Activated naive CD8-positive, alpha-beta T cell treated with anti-CD3 and anti-CD28 coated beads, Interleukin-2, amount 10 ng/mL, durations not matched to agents 7 days and 5 days (primary cell): Measurements from ENCODE around the gene JARID2. TPM values are rescaled to one million over a fixed set of nuclear protein-coding genes. Genes with fewer than 3 reads are reported as not detected.

ENCODE experiments used
- ATAC-seq: fragments of 150-1000 bp; cut with Tn5 transposase; one replicate; pipeline ENCODE4 v1.10.0; 2021; ENCODE audit warnings: low read depth, moderate library complexity
- POLR2A ChIA-PET: fragments of 350-600 bp; sonication (Branson Sonifier 250); formaldehyde crosslinking; loops from one replicate; lab custom pipeline; 2021; ENCODE audit warnings: antibody characterized with exemption; lab: Charles Lee
- DNase-seq: peaks from one replicate; pipeline ENCODE4 v3.0.0; 2021
- H3K27ac Mint-ChIP-seq: one replicate; pipeline ENCODE4 v1.8.0; 2022; ENCODE audit warnings: mild to moderate bottlenecking, mixed read lengths
- H3K27me3 Mint-ChIP-seq: one replicate; pipeline ENCODE4 v1.8.0; 2022; ENCODE audit warnings: mild to moderate bottlenecking, moderate library complexity, mixed read lengths
- H3K36me3 Mint-ChIP-seq: one replicate; pipeline ENCODE4 v1.8.0; 2021; ENCODE audit warnings: mild to moderate bottlenecking, mixed read lengths
- H3K4me1 Mint-ChIP-seq: one replicate; pipeline ENCODE4 v1.8.0; 2021; ENCODE audit warnings: mixed read lengths
- H3K4me3 Mint-ChIP-seq: one replicate; pipeline ENCODE4 v1.8.0; 2022; ENCODE audit warnings: mild to moderate bottlenecking, moderate library complexity, mixed read lengths
- H3K9me3 Mint-ChIP-seq: one replicate; pipeline ENCODE4 v1.8.0; 2021; ENCODE audit warnings: mixed read lengths
- total RNA-seq, 2 experiments: library from RNA; stranded (reverse); gene quantifications; one replicate each; pipeline ENCODE4 v1.2.3, GENCODE V29; 2021

The JARID2 gene
- total RNA-seq, 2 experiments from 2014 or later: 30.0 to 31.5 TPM

GRCh38 chr6:15239616-15240364 is 6.1 kb upstream of the JARID2 start:
- no peak overlapping the region for H3K4me3 Mint-ChIP-seq
- H3K36me3 Mint-ChIP-seq: no peaks in the 10 kb centered on the region
- H3K27ac Mint-ChIP-seq: no peak overlapping the region
- H3K27me3 Mint-ChIP-seq: peaks cover 4% of the 10 kb centered on the region
- DNase-seq (no peak), ATAC-seq (no peak)
- H3K4me1 Mint-ChIP-seq: peaks cover 5% of the 10 kb centered on the region
- H3K9me3 Mint-ChIP-seq: no peaks in the 10 kb centered on the region
- POLR2A ChIA-PET: no interaction called here

- no peaks in the 10 kb centered on the region for H3K9me3 Mint-ChIP-seq
- H3K4me1 Mint-ChIP-seq: peaks cover 5% of the 10 kb centered on the region
- POLR2A ChIA-PET: no interaction called here
- DNase-seq: no peak
- no peak for ATAC-seq
- H3K27me3 Mint-ChIP-seq: peaks cover 4% of the 10 kb centered on the region
- H3K27ac Mint-ChIP-seq: no peak overlapping the region
- H3K4me3 Mint-ChIP-seq: no peak overlapping the region
- no peaks in the 10 kb centered on the region for H3K36me3 Mint-ChIP-seq
Measured at GRCh38 chr6:15242503-15242902, 3.4 kb upstream of the JARID2 start.

GRCh38 chr6:15242937-15243614 is 2.8 kb upstream of the JARID2 start:
- Mint-ChIP-seq H3K4me3 (no peak overlapping the region), H3K36me3 (peaks cover 1% of the 10 kb centered on the region), H3K27me3 (peaks cover 4% of the 10 kb centered on the region), H3K4me1 (peaks cover 5% of the 10 kb centered on the region), H3K9me3 (no peaks in the 10 kb centered on the region), H3K27ac (no peak overlapping the region)
- POLR2A ChIA-PET: interaction anchor here (0.6 kb wide), 1 partner anchor 377 kb away, joined by 4 read pairs; no protein-coding TSS in a partner anchor
- DNase-seq: no peak
- ATAC-seq: no peak

GRCh38 chr6:15243910-15244619 is 1.8 kb upstream of the JARID2 start:
- Mint-ChIP-seq H3K9me3 (no peaks in the 10 kb centered on the region), H3K4me3 (peak overlapping the region; percentile 76), H3K27ac (peak overlapping the region; percentile 33), H3K36me3 (peaks cover 1% of the 10 kb centered on the region), H3K4me1 (peaks cover 7% of the 10 kb centered on the region), H3K27me3 (peaks cover 4% of the 10 kb centered on the region)
- DNase-seq (no peak), ATAC-seq (no peak)
- POLR2A ChIA-PET: no interaction called here

GRCh38 chr6:15244620-15245360 is 1.1 kb upstream of the JARID2 start:
- Mint-ChIP-seq H3K4me1 (peaks cover 11% of the 10 kb centered on the region), H3K36me3 (peaks cover 1% of the 10 kb centered on the region), H3K27ac (peak overlapping the region; percentile 100), H3K4me3 (peak overlapping the region; percentile 93), H3K9me3 (no peaks in the 10 kb centered on the region), H3K27me3 (no peaks in the 10 kb centered on the region)
- DNase-seq (no peak), ATAC-seq (peak; percentile 12)
- POLR2A ChIA-PET: interaction anchor here (1.0 to 1.2 kb wide), 4 partner anchors 26 to 201 kb away, joined by 3 to 6 read pairs (median 4); no protein-coding TSS in a partner anchor

- POLR2A ChIA-PET: interaction anchor here (1.5 kb wide), 1 partner anchor 113 kb away, joined by 3 read pairs; no protein-coding TSS in a partner anchor
- no peak for ATAC-seq
- H3K27ac Mint-ChIP-seq: peak overlapping the region; percentile 100
- H3K36me3 Mint-ChIP-seq: peaks cover 8% of the 10 kb centered on the region
- peaks cover 25% of the 10 kb centered on the region for H3K4me1 Mint-ChIP-seq
- H3K27me3 Mint-ChIP-seq: no peaks in the 10 kb centered on the region
- no peaks in the 10 kb centered on the region for H3K9me3 Mint-ChIP-seq
- DNase-seq: no peak
- peak overlapping the region; percentile 93 for H3K4me3 Mint-ChIP-seq
Measured at GRCh38 chr6:15246217-15246665, 372 bp downstream of the JARID2 start.

- POLR2A ChIA-PET: interaction anchor here (0.6 to 1.5 kb wide), 7 partner anchors 28 to 194 kb away, joined by 3 to 6 read pairs (median 4); no protein-coding TSS in a partner anchor
- Mint-ChIP-seq H3K4me3 (peak overlapping the region; percentile 93), H3K9me3 (no peaks in the 10 kb centered on the region), H3K36me3 (peaks cover 8% of the 10 kb centered on the region), H3K27ac (peak overlapping the region; percentile 100), H3K4me1 (peaks cover 30% of the 10 kb centered on the region), H3K27me3 (no peaks in the 10 kb centered on the region)
- DNase-seq (no peak), ATAC-seq (no peak)
Measured at GRCh38 chr6:15246666-15247499, 1.0 kb downstream of the JARID2 start.

- DNase-seq (peak; percentile 76), ATAC-seq (peak; percentile 16)
- POLR2A ChIA-PET: interaction anchor here (0.5 to 3.8 kb wide), 10 partner anchors 12 to 1072 kb away, joined by 3 to 26 read pairs (median 4); no protein-coding TSS in a partner anchor
- H3K9me3 Mint-ChIP-seq: no peaks in the 10 kb centered on the region
- H3K4me3 Mint-ChIP-seq: peak overlapping the region; percentile 93
- peaks cover 38% of the 10 kb centered on the region for H3K4me1 Mint-ChIP-seq
- no peaks in the 10 kb centered on the region for H3K27me3 Mint-ChIP-seq
- H3K36me3 Mint-ChIP-seq: peaks cover 9% of the 10 kb centered on the region
- peak overlapping the region; percentile 100 for H3K27ac Mint-ChIP-seq
Measured at GRCh38 chr6:15247500-15248450, 1.9 kb downstream of the JARID2 start.

GRCh38 chr6:15248451-15249370 is 2.8 kb downstream of the JARID2 start:
- Mint-ChIP-seq H3K36me3 (peaks cover 13% of the 10 kb centered on the region), H3K4me1 (peaks cover 47% of the 10 kb centered on the region), H3K27me3 (no peaks in the 10 kb centered on the region), H3K9me3 (no peaks in the 10 kb centered on the region), H3K4me3 (peak overlapping the region; percentile 95), H3K27ac (peak overlapping the region; percentile 100)
- peak; percentile 92 for DNase-seq
- POLR2A ChIA-PET: interaction anchor here (0.5 to 3.8 kb wide), 19 partner anchors 11 to 1071 kb away, joined by 3 to 26 read pairs (median 4); no protein-coding TSS in a partner anchor
- ATAC-seq: peak; percentile 46

- Mint-ChIP-seq H3K9me3 (no peaks in the 10 kb centered on the region), H3K4me3 (peak overlapping the region; percentile 95), H3K27me3 (no peaks in the 10 kb centered on the region), H3K27ac (peak overlapping the region; percentile 100), H3K36me3 (peaks cover 21% of the 10 kb centered on the region), H3K4me1 (peaks cover 50% of the 10 kb centered on the region)
- POLR2A ChIA-PET: interaction anchor here (0.6 to 3.8 kb wide), 19 partner anchors 10 to 614 kb away, joined by 3 to 26 read pairs (median 5); no protein-coding TSS in a partner anchor
- no peak for ATAC-seq
- DNase-seq: no peak
Measured at GRCh38 chr6:15249371-15250019, 3.6 kb downstream of the JARID2 start.
